Measurements from ENCODE around the gene UBE4A.

The UBE4A gene

GRCh38 chr11:118322721-118323120 is 36.7 kb upstream of the UBE4A start:
- no peak for TF ChIP-seq TAF1 (IDR thresholded peaks at IDR 0.05; ENCODE audit: borderline replicate concordance, insufficient read depth, low read length)
- no peak for TF ChIP-seq POLR2AphosphoS5 (IDR thresholded peaks at IDR 0.05; ENCODE audit: low read depth, low read length)
- TF ChIP-seq REST (IDR thresholded peaks at IDR 0.05; ENCODE audit: insufficient read depth in 1 of 2, low read depth in 2 of 2, low read length in 2 of 2) = no peak
- TF ChIP-seq SIN3A (IDR thresholded peaks at IDR 0.05; ENCODE audit: borderline replicate concordance, insufficient read depth, low read length) = no peak
- no peak for TF ChIP-seq FOXP2 (optimal IDR thresholded peaks at IDR 0.05; ENCODE audit: borderline replicate concordance, extremely low read depth, extremely low read length, insufficient read depth)

GRCh38 chr11:118325283-118325682 is 34.1 kb upstream of the UBE4A start:
- no peak for TF ChIP-seq FOXP2 (optimal IDR thresholded peaks at IDR 0.05; ENCODE audit: borderline replicate concordance, extremely low read depth, extremely low read length, insufficient read depth)
- no peak for TF ChIP-seq REST (IDR thresholded peaks at IDR 0.05; ENCODE audit: insufficient read depth in 1 of 2, low read depth in 2 of 2, low read length in 2 of 2)
- TF ChIP-seq POLR2AphosphoS5 (IDR thresholded peaks at IDR 0.05; ENCODE audit: low read depth, low read length) = no peak
- TF ChIP-seq TAF1 (IDR thresholded peaks at IDR 0.05; ENCODE audit: borderline replicate concordance, insufficient read depth, low read length) = no peak
- no peak for TF ChIP-seq SIN3A (IDR thresholded peaks at IDR 0.05; ENCODE audit: borderline replicate concordance, insufficient read depth, low read length)

GRCh38 chr11:118328745-118329144 is 30.7 kb upstream of the UBE4A start:
- TF ChIP-seq POLR2AphosphoS5 (IDR thresholded peaks at IDR 0.05; ENCODE audit: low read depth, low read length) (no peak), TAF1 (IDR thresholded peaks at IDR 0.05; ENCODE audit: borderline replicate concordance, insufficient read depth, low read length) (no peak), FOXP2 (optimal IDR thresholded peaks at IDR 0.05; ENCODE audit: borderline replicate concordance, extremely low read depth, extremely low read length, insufficient read depth) (no peak), REST (IDR thresholded peaks at IDR 0.05; ENCODE audit: insufficient read depth in 1 of 2, low read depth in 2 of 2, low read length in 2 of 2) (no peak), SIN3A (IDR thresholded peaks at IDR 0.05; ENCODE audit: borderline replicate concordance, insufficient read depth, low read length) (no peak)

GRCh38 chr11:118334745-118335144 is 24.7 kb upstream of the UBE4A start:
- no peak for TF ChIP-seq SIN3A (IDR thresholded peaks at IDR 0.05; ENCODE audit: borderline replicate concordance, insufficient read depth, low read length)
- no peak for TF ChIP-seq POLR2AphosphoS5 (IDR thresholded peaks at IDR 0.05; ENCODE audit: low read depth, low read length)
- TF ChIP-seq REST (IDR thresholded peaks at IDR 0.05; ENCODE audit: insufficient read depth in 1 of 2, low read depth in 2 of 2, low read length in 2 of 2) = no peak
- no peak for TF ChIP-seq FOXP2 (optimal IDR thresholded peaks at IDR 0.05; ENCODE audit: borderline replicate concordance, extremely low read depth, extremely low read length, insufficient read depth)
- no peak for TF ChIP-seq TAF1 (IDR thresholded peaks at IDR 0.05; ENCODE audit: borderline replicate concordance, insufficient read depth, low read length)

GRCh38 chr11:118338637-118339061 is 20.8 kb upstream of the UBE4A start:
- TF ChIP-seq FOXP2 (optimal IDR thresholded peaks at IDR 0.05; ENCODE audit: borderline replicate concordance, extremely low read depth, extremely low read length, insufficient read depth) (no peak), REST (IDR thresholded peaks at IDR 0.05; ENCODE audit: insufficient read depth in 1 of 2, low read depth in 2 of 2, low read length in 2 of 2) (no peak), POLR2AphosphoS5 (IDR thresholded peaks at IDR 0.05; ENCODE audit: low read depth, low read length) (no peak), SIN3A (IDR thresholded peaks at IDR 0.05; ENCODE audit: borderline replicate concordance, insufficient read depth, low read length) (no peak), TAF1 (IDR thresholded peaks at IDR 0.05; ENCODE audit: borderline replicate concordance, insufficient read depth, low read length) (no peak)
